CD4-positive, alpha-beta T cell treated with Interleukin-15 for 4 hours (primary cell): Measurements from ENCODE around the gene OR52E5.

ENCODE experiments used
- DNase-seq: peaks from one replicate; pipeline ENCODE4 v3.0.0-alpha.2; 2020; ENCODE audit warnings: low spot score

The OR52E5 gene

GRCh38 chr11:5892908-5893307 lies at the start of gene OR52E5:
OR52E5 (plus strand) TSS chr11:5893208; CDS start chr11:5900777, 7,569 bp downstream.
- no peak for DNase-seq

GRCh38 chr11:5846701-5847100 lies 46.3 kb upstream of the OR52E5 start:
- no peak for DNase-seq

GRCh38 chr11:5847711-5848110 lies 45.3 kb upstream of the OR52E5 start:
- no peak for DNase-seq

- DNase-seq, result no peak
These were observed 42.0 kb upstream of the OR52E5 start for GRCh38 chr11:5851002-5851401.

- DNase-seq, result no peak
These were observed 35.4 kb upstream of the OR52E5 start, which contains the start of gene OR52E8 for GRCh38 chr11:5857590-5857989. OR52E8 (minus strand) TSS chr11:5857690; CDS start chr11:5857690, 0 bp downstream.

GRCh38 chr11:5865826-5866225 lies 27.2 kb upstream of the OR52E5 start:
- DNase-seq, result no peak

GRCh38 chr11:5878564-5878963 lies 14.4 kb upstream of the OR52E5 start:
- DNase-seq, result no peak

- DNase-seq, result no peak
These were observed 12.7 kb upstream of the OR52E5 start, which contains the start of gene OR52E4 for GRCh38 chr11:5880329-5880728. OR52E4 (plus strand) TSS chr11:5880629; CDS start chr11:5884293, 3,664 bp downstream.

- DNase-seq, result no peak
These were observed 11.3 kb upstream of the OR52E5 start for GRCh38 chr11:5881756-5882155.

- DNase-seq, result no peak
These were observed 5.8 kb upstream of the OR52E5 start for GRCh38 chr11:5887172-5887571.

GRCh38 chr11:5887661-5888060 lies 5.3 kb upstream of the OR52E5 start:
- no peak for DNase-seq

GRCh38 chr11:5891216-5891800 lies 1.7 kb upstream of the OR52E5 start:
- DNase-seq, result no peak

GRCh38 chr11:5899534-5899933 lies 6.5 kb downstream of the OR52E5 start:
- DNase-seq, result no peak

GRCh38 chr11:5910540-5910939 lies 17.5 kb downstream of the OR52E5 start:
- DNase-seq, result no peak

- no peak for DNase-seq
These were observed 29.9 kb downstream of the OR52E5 start for GRCh38 chr11:5922749-5923426.

GRCh38 chr11:5923427-5923776 lies 30.4 kb downstream of the OR52E5 start:
- DNase-seq, result no peak

- no peak for DNase-seq
These were observed 30.8 kb downstream of the OR52E5 start for GRCh38 chr11:5923794-5924193.

GRCh38 chr11:5928271-5928670 lies 35.3 kb downstream of the OR52E5 start:
- DNase-seq, result no peak

GRCh38 chr11:5928811-5929210 lies 35.8 kb downstream of the OR52E5 start:
- DNase-seq, result no peak

- DNase-seq, result no peak
These were observed 36.8 kb downstream of the OR52E5 start for GRCh38 chr11:5929571-5930368.

GRCh38 chr11:5930614-5931013 lies 37.6 kb downstream of the OR52E5 start:
- no peak for DNase-seq

GRCh38 chr11:5931061-5931460 lies 38.1 kb downstream of the OR52E5 start:
- DNase-seq, result no peak

- DNase-seq, result no peak
These were observed 39.7 kb downstream of the OR52E5 start for GRCh38 chr11:5932671-5933070.
